ENCODE results near the gene NFIL3. TPM values are rescaled to one million over a fixed set of nuclear protein-coding genes. Genes with fewer than 3 reads are reported as not detected.

Gene NFIL3
- total and polyA plus RNA-seq, 2 of the 8 experiments (the other 6 are each of a cell fraction or from before 2014, with no cell fraction given) = 3.4 to 13.5 TPM

GRCh38 chr9:91443321-91443993 lies 19.8 kb upstream of the NFIL3 start:
- no peak overlapping the region for H2BK12ac ChIP-seq (ENCODE audit: low read depth, low read length)
- H3K4me3 ChIP-seq (ENCODE audit: extremely low read depth in 1 of 4, insufficient read depth in 2 of 4, low read depth in 3 of 4, low read length in 4 of 4) = no peak overlapping the region
- no peak overlapping the region for H3K4me2 ChIP-seq (ENCODE audit: insufficient read depth in 1 of 2, low read depth in 2 of 2, low read length in 2 of 2)
- peak overlapping the region; percentile 40; the same call in 1 of the 2 replicates for H2BK15ac ChIP-seq (ENCODE audit: low read length)
- no peak overlapping the region for H3K9ac ChIP-seq (replicated peaks in 1 of 4; ENCODE audit: extremely low read depth in 1 of 4, low read depth in 3 of 4, low read length in 3 of 4)
- no peak overlapping the region for H2BK120ac ChIP-seq (replicated peaks; ENCODE audit: low read depth, low read length)
- H3K79me2 ChIP-seq (ENCODE audit: control insufficient read depth in 1 of 2, insufficient read depth in 2 of 2, low read length in 2 of 2) = no peaks in the 10 kb centered on the region
- no peak overlapping the region for H2AK5ac ChIP-seq (ENCODE audit: low read depth, low read length)
- no peaks in the 10 kb centered on the region for H3K36me3 ChIP-seq (ENCODE audit: control insufficient read depth in 2 of 4, insufficient read depth in 4 of 4, low read length in 3 of 4)
- H4K8ac ChIP-seq (ENCODE audit: extremely low read depth, insufficient read depth, low read length) = no peak overlapping the region
- no peak for DNase-seq (ENCODE audit: low read depth in 1 of 2, low spot score in 2 of 2)
- H3K56ac ChIP-seq (replicated peaks; ENCODE audit: insufficient read length, low read depth, low read length) = no peak overlapping the region
- peaks cover 2 to 3% of the 10 kb centered on the region in 2 experiments; a peak in 1 of 4 replicates for H3K9me3 ChIP-seq (ENCODE audit: insufficient read depth in 2 of 2, low read depth in 1 of 2, low read length in 1 of 2)
- no peak overlapping the region for H4K91ac ChIP-seq (replicated peaks; ENCODE audit: insufficient read length, low read length)
- no peaks in the 10 kb centered on the region for H3K4me1 ChIP-seq (replicated peaks in 1 of 4; ENCODE audit: control insufficient read depth in 3 of 4, insufficient read depth in 4 of 4, low read length in 3 of 4)
- 86% methylated on average over 8 of the region's 8 CpGs; no CpG with 5 or more reads in 1 of the 2 experiments for WGBS, 2 experiments (ENCODE audit: extremely low coverage in 1 of 2, insufficient coverage in 1 of 2, insufficient read length in 1 of 2, insufficient replicate concordance in 2 of 2, low coverage in 1 of 2, low lambda C conversion rate in 2 of 2, missing lambda C conversion rate in 1 of 2)
- no peak overlapping the region for H3K14ac ChIP-seq (ENCODE audit: insufficient read length)
- H4K5ac ChIP-seq (ENCODE audit: insufficient read length, low read depth, low read length) = no peak overlapping the region
- H3K79me1 ChIP-seq (ENCODE audit: low read depth, low read length) = no peaks in the 10 kb centered on the region
- H3K27me3 ChIP-seq (replicated peaks in 1 of 4; ENCODE audit: control insufficient read depth in 3 of 4, extremely low read depth in 1 of 4, insufficient read depth in 3 of 4, low read length in 3 of 4) = no peaks in the 10 kb centered on the region
- H2BK20ac ChIP-seq (ENCODE audit: low read length) = no peak overlapping the region
- POLR2A ChIA-PET (ENCODE audit: partially characterized antibody) = interaction anchor here (0.6 kb wide), 1 partner anchor 11 kb away, joined by 3 read pairs; no protein-coding TSS in a partner anchor
- H3K4ac ChIP-seq (replicated peaks; ENCODE audit: insufficient read length, low read depth, low read length) = no peak overlapping the region
- H4K20me1 ChIP-seq (replicated peaks in 1 of 2; ENCODE audit: control insufficient read depth in 1 of 2, insufficient read depth in 2 of 2, low read length in 2 of 2) = no peaks in the 10 kb centered on the region
- no peak overlapping the region for H3K18ac ChIP-seq (ENCODE audit: extremely low read depth, low read length)
- H3K23me2 ChIP-seq (ENCODE audit: low read depth, low read length) = no peaks in the 10 kb centered on the region
- H3K27ac ChIP-seq (ENCODE audit: low read depth, low read length) = no peak overlapping the region
- H2AFZ ChIP-seq (ENCODE audit: low read length) = peak overlapping the region; percentile 14; the same call in 1 of the 2 replicates
- no peak for FAIRE-seq
- TF ChIP-seq CHD2 (IDR thresholded peaks at IDR 0.05; ENCODE audit: low read length) (no peak), POLR2AphosphoS5 (IDR thresholded peaks at IDR 0.05; ENCODE audit: low read depth, low read length) (no peak), POLR2A (IDR thresholded peaks at IDR 0.05; ENCODE audit: control extremely low read depth in 1 of 2, low read depth in 2 of 2, low read length in 2 of 2) (no peak), SUZ12 (IDR thresholded peaks at IDR 0.05; ENCODE audit: low read length) (no peak), NRF1 (IDR thresholded peaks at IDR 0.05; ENCODE audit: low read depth, low read length) (no peak), CHD1 (IDR thresholded peaks at IDR 0.05; ENCODE audit: low read depth, low read length) (no peak), KDM4A (IDR thresholded peaks at IDR 0.05; ENCODE audit: low read depth, low read length, severe bottlenecking) (no peak), BRCA1 (IDR thresholded peaks at IDR 0.05; ENCODE audit: low read depth, low read length) (no peak), GABPA (IDR thresholded peaks at IDR 0.05; ENCODE audit: borderline replicate concordance, insufficient read depth, low read length) (no peak)
- CTCF ChIA-PET (ENCODE audit: partially characterized antibody) = interaction anchor here (0.8 to 1.8 kb wide), 6 partner anchors 8 to 549 kb away, joined by 3 to 4 read pairs (median 3); no protein-coding TSS in a partner anchor
- H3K23ac ChIP-seq (ENCODE audit: insufficient read length) = no peak overlapping the region
- no peak overlapping the region for H2BK5ac ChIP-seq (ENCODE audit: low read depth, low read length)

Measured in H1 (cell line).